Jurkat, Clone E6-1 (cell line): ENCODE results near the gene LMOD3.

ENCODE experiments used
- DNase-seq: peaks from one replicate; pipeline ENCODE4 v3.0.0-alpha.2; 2011; ENCODE audit warnings: low read depth, low spot score
- H3K4me3 ChIP-seq: 2 replicates; pipeline ENCODE4 v1.5.1; 2011; ENCODE audit warnings: mild to moderate bottlenecking, low read length, control low read depth, moderate library complexity

Gene LMOD3

GRCh38 chr3:69079269-69080159, 42.9 kb downstream of the LMOD3 start:
- DNase-seq = no peak
- H3K4me3 ChIP-seq = peak overlapping the region; percentile 69

DNA sequence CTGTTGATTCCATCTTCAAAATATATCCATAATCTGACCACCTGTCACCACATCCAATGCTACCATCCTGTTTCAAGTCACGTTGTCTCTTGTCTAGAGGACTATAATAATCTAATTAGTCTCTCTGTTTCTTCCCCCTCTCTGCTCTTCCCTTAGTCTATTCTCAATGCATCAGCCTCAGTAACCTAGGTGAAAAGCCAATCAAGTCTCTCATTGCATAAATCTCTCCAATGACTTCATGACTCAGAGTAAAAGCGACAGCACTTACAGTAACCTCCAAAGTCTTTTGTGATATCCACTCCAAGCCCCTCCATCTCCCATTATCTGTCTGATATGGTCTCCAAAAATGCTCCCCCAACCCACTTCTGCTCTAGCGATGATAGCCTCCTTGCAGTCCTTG, 49.5 kb downstream of the LMOD3 start:
- no peak overlapping the region for H3K4me3 ChIP-seq
- no peak for DNase-seq

DNA sequence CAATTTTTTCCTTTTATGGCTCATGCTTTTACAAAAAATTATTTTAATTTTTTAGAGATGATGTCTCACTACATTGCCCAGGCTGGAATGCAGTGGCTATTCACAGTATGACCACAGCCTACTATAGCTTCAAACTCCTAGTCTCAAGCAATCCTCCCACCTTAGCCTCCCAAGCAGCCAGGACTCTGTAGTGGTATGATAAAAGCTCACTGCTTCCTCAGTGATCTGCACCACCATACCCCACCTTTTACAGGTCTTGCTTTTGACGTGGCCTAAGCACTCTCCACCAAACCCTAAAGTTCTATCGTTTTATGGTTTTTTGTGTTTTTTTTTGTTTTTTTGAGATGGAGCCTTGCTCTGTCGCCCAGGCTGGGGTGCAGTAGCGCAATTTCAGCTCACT, 56.3 kb downstream of the LMOD3 start:
- no peak overlapping the region for H3K4me3 ChIP-seq
- peak; percentile 60 for DNase-seq

GRCh38 chr3:69065318-69065964, 57.0 kb downstream of the LMOD3 start:
- H3K4me3 ChIP-seq = peak overlapping the region; percentile 18
- DNase-seq = peak; percentile 90

DNA sequence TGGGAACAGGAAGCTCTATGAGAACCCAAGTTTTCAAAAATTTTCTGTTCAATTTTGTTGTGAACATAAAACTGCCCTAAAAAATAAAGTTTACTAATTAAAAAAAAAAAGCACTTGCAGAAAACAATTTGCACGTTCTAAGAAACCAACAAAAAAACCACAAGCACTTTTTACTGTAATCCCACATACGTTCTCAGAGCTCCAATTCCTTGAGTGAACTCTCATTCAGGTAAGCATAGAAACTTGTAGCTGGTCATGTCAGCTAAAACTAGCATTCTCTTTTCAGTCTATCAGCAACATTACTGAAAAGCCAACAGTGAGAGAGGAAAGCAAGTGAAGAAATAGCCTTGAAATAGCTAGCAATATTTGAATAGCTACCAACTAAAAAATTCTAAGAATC, 58.8 kb downstream of the LMOD3 start:
- H3K4me3 ChIP-seq = no peak overlapping the region
- peak; percentile 61 for DNase-seq

- no peak overlapping the region for H3K4me3 ChIP-seq
- DNase-seq = no peak
Observed at GRCh38 chr3:69059688-69060087, 62.7 kb downstream of the LMOD3 start.

- no peak for DNase-seq
- H3K4me3 ChIP-seq = no peak overlapping the region
Observed at GRCh38 chr3:69058947-69059224, 63.5 kb downstream of the LMOD3 start.

- peak; percentile 75 for DNase-seq
- H3K4me3 ChIP-seq = no peak overlapping the region
Observed at GRCh38 chr3:69058180-69058946, 64.0 kb downstream of the LMOD3 start.
